Memory B cell (primary cell): Measurements from ENCODE around the gene TMEM156.

Experiments used
- ATAC-seq: fragments of 150-1000 bp; cut with Tn5 transposase; 2 replicates; pipeline ENCODE4 v1.10.0; 2021; ENCODE audit warnings: low read depth, mild to moderate bottlenecking, moderate library complexity
- DNase-seq, 2 donors: peaks; one replicate each; pipeline ENCODE4 v3.0.0; 2022; ENCODE audit warnings: low spot score in 2 of 2
- H3K27ac Mint-ChIP-seq: one replicate; pipeline ENCODE4 v1.8.0; 2022; ENCODE audit warnings: mild to moderate bottlenecking, moderate library complexity, mixed read lengths
- H3K27me3 Mint-ChIP-seq: one replicate; pipeline ENCODE4 v1.8.0; 2022; ENCODE audit warnings: mixed read lengths
- H3K36me3 Mint-ChIP-seq: one replicate; pipeline ENCODE4 v1.8.0; 2022; ENCODE audit warnings: mild to moderate bottlenecking, mixed read lengths
- H3K4me1 Mint-ChIP-seq: one replicate; pipeline ENCODE4 v1.8.0; 2022; ENCODE audit warnings: mixed read lengths
- H3K4me3 Mint-ChIP-seq: one replicate; pipeline ENCODE4 v1.8.0; 2022; ENCODE audit warnings: mild to moderate bottlenecking, moderate library complexity, mixed read lengths
- H3K9me3 Mint-ChIP-seq: one replicate; pipeline ENCODE4 v1.8.0; 2022; ENCODE audit warnings: mixed read lengths

The TMEM156 gene

GRCh38 chr4:39032218-39033085, at the start of gene TMEM156:
Gene TMEM156 (minus strand): TSS chr4:39032409. CDS start chr4:39032313, 96 bp downstream.
- H3K27ac Mint-ChIP-seq = peak within 1 kb of the TSS; percentile 63
- H3K4me3 Mint-ChIP-seq = peak within 1 kb of the TSS; percentile 90
- no peaks in the 10 kb centered on the region for H3K27me3 Mint-ChIP-seq
- ATAC-seq (peak; percentile 77), DNase-seq (peak in 1 of 2 donors; percentile 35)
- H3K4me1 Mint-ChIP-seq = peaks cover 8% of the 10 kb centered on the region
- no peaks in the 10 kb centered on the region for H3K9me3 Mint-ChIP-seq
- H3K36me3 Mint-ChIP-seq = peaks cover 2% of the 10 kb centered on the region

- Mint-ChIP-seq H3K27me3 (no peaks in the 10 kb centered on the region), H3K27ac (no peak overlapping the region), H3K4me3 (no peak overlapping the region), H3K4me1 (peaks cover 6% of the 10 kb centered on the region), H3K9me3 (no peaks in the 10 kb centered on the region), H3K36me3 (peaks cover 34% of the 10 kb centered on the region)
- no peak for DNase-seq
- no peak for ATAC-seq
Observed at GRCh38 chr4:39078829-39079228, 46.6 kb upstream of the TMEM156 start.

GRCh38 chr4:39068907-39069306, 36.7 kb upstream of the TMEM156 start:
- no peaks in the 10 kb centered on the region for H3K27me3 Mint-ChIP-seq
- ATAC-seq (no peak), DNase-seq (no peak)
- H3K4me1 Mint-ChIP-seq = peaks cover 21% of the 10 kb centered on the region
- H3K27ac Mint-ChIP-seq = no peak overlapping the region
- H3K4me3 Mint-ChIP-seq = no peak overlapping the region
- no peaks in the 10 kb centered on the region for H3K9me3 Mint-ChIP-seq
- H3K36me3 Mint-ChIP-seq = peaks cover 5% of the 10 kb centered on the region

GRCh38 chr4:39067451-39067850, 35.2 kb upstream of the TMEM156 start:
- DNase-seq (no peak), ATAC-seq (no peak)
- H3K4me3 Mint-ChIP-seq = no peak overlapping the region
- H3K4me1 Mint-ChIP-seq = peaks cover 26% of the 10 kb centered on the region
- H3K36me3 Mint-ChIP-seq = peaks cover 8% of the 10 kb centered on the region
- no peaks in the 10 kb centered on the region for H3K27me3 Mint-ChIP-seq
- no peak overlapping the region for H3K27ac Mint-ChIP-seq
- no peaks in the 10 kb centered on the region for H3K9me3 Mint-ChIP-seq

GRCh38 chr4:39067031-39067430, 34.8 kb upstream of the TMEM156 start:
- no peak overlapping the region for H3K27ac Mint-ChIP-seq
- ATAC-seq = no peak
- no peak overlapping the region for H3K4me3 Mint-ChIP-seq
- no peak for DNase-seq
- H3K27me3 Mint-ChIP-seq = no peaks in the 10 kb centered on the region
- peaks cover 9% of the 10 kb centered on the region for H3K36me3 Mint-ChIP-seq
- H3K9me3 Mint-ChIP-seq = no peaks in the 10 kb centered on the region
- H3K4me1 Mint-ChIP-seq = peaks cover 28% of the 10 kb centered on the region

- Mint-ChIP-seq H3K4me3 (no peak overlapping the region), H3K9me3 (no peaks in the 10 kb centered on the region), H3K36me3 (peaks cover 9% of the 10 kb centered on the region), H3K27ac (no peak overlapping the region), H3K27me3 (no peaks in the 10 kb centered on the region), H3K4me1 (peaks cover 31% of the 10 kb centered on the region)
- ATAC-seq (no peak), DNase-seq (no peak)
Observed at GRCh38 chr4:39066371-39066770, 34.2 kb upstream of the TMEM156 start.

- no peak for ATAC-seq
- Mint-ChIP-seq H3K27me3 (no peaks in the 10 kb centered on the region), H3K4me1 (peaks cover 30% of the 10 kb centered on the region), H3K9me3 (no peaks in the 10 kb centered on the region), H3K27ac (peak overlapping the region; percentile 4), H3K36me3 (peaks cover 4% of the 10 kb centered on the region), H3K4me3 (no peak overlapping the region)
- DNase-seq = no peak
Observed at GRCh38 chr4:39063430-39063829, 31.2 kb upstream of the TMEM156 start.

- H3K4me3 Mint-ChIP-seq = no peak overlapping the region
- H3K36me3 Mint-ChIP-seq = peaks cover 4% of the 10 kb centered on the region
Observed at GRCh38 chr4:39062770-39063097, 30.5 kb upstream of the TMEM156 start.

GRCh38 chr4:39062094-39062769, 30.0 kb upstream of the TMEM156 start, which contains the start of gene KLHL5:
Gene KLHL5 (plus strand): TSS chr4:39062232. CDS start chr4:39062653, 421 bp downstream.
- Mint-ChIP-seq H3K4me3 (peak within 1 kb of the TSS; percentile 7), H3K4me1 (peaks cover 26% of the 10 kb centered on the region), H3K27me3 (no peaks in the 10 kb centered on the region), H3K9me3 (no peaks in the 10 kb centered on the region), H3K27ac (peak within 1 kb of the TSS; percentile 28), H3K36me3 (peaks cover 4% of the 10 kb centered on the region)
- ATAC-seq (peak; percentile 38), DNase-seq (no peak)

More at GRCh38 chr4:39062770-39063097, 30.5 kb upstream of the TMEM156 start:
- ATAC-seq (no peak), DNase-seq (no peak)
- Mint-ChIP-seq H3K4me1 (peaks cover 27% of the 10 kb centered on the region), H3K27ac (peak overlapping the region; percentile 28), H3K27me3 (no peaks in the 10 kb centered on the region), H3K9me3 (no peaks in the 10 kb centered on the region)

- peaks cover 28% of the 10 kb centered on the region for H3K4me1 Mint-ChIP-seq
- no peaks in the 10 kb centered on the region for H3K27me3 Mint-ChIP-seq
- H3K4me3 Mint-ChIP-seq = no peak overlapping the region
- DNase-seq (no peak), ATAC-seq (no peak)
- peaks cover 8% of the 10 kb centered on the region for H3K36me3 Mint-ChIP-seq
- H3K9me3 Mint-ChIP-seq = no peaks in the 10 kb centered on the region
- peak overlapping the region; percentile 28 for H3K27ac Mint-ChIP-seq
Observed at GRCh38 chr4:39061457-39061856, 29.2 kb upstream of the TMEM156 start.

- Mint-ChIP-seq H3K27ac (no peak overlapping the region), H3K4me3 (no peak overlapping the region), H3K4me1 (peaks cover 29% of the 10 kb centered on the region), H3K36me3 (peaks cover 4% of the 10 kb centered on the region), H3K9me3 (no peaks in the 10 kb centered on the region), H3K27me3 (no peaks in the 10 kb centered on the region)
- DNase-seq = no peak
- no peak for ATAC-seq
Observed at GRCh38 chr4:39056023-39056422, 23.8 kb upstream of the TMEM156 start.

GRCh38 chr4:39054497-39054896, 22.3 kb upstream of the TMEM156 start:
- Mint-ChIP-seq H3K9me3 (no peaks in the 10 kb centered on the region), H3K27ac (peak overlapping the region; percentile 65), H3K27me3 (no peaks in the 10 kb centered on the region), H3K4me3 (no peak overlapping the region), H3K4me1 (peaks cover 26% of the 10 kb centered on the region), H3K36me3 (peaks cover 6% of the 10 kb centered on the region)
- DNase-seq = no peak
- ATAC-seq = no peak

- no peaks in the 10 kb centered on the region for H3K27me3 Mint-ChIP-seq
- DNase-seq (no peak), ATAC-seq (peak; percentile 94)
- H3K4me1 Mint-ChIP-seq = peaks cover 26% of the 10 kb centered on the region
- H3K4me3 Mint-ChIP-seq = peak overlapping the region; percentile 13
- peaks cover 6% of the 10 kb centered on the region for H3K36me3 Mint-ChIP-seq
- peak overlapping the region; percentile 65 for H3K27ac Mint-ChIP-seq
- no peaks in the 10 kb centered on the region for H3K9me3 Mint-ChIP-seq
Observed at GRCh38 chr4:39053983-39054382, 21.8 kb upstream of the TMEM156 start.

- no peak overlapping the region for H3K4me3 Mint-ChIP-seq
- H3K27ac Mint-ChIP-seq = no peak overlapping the region
- ATAC-seq (no peak), DNase-seq (no peak)
- peaks cover 3% of the 10 kb centered on the region for H3K36me3 Mint-ChIP-seq
- H3K27me3 Mint-ChIP-seq = no peaks in the 10 kb centered on the region
- H3K9me3 Mint-ChIP-seq = no peaks in the 10 kb centered on the region
- H3K4me1 Mint-ChIP-seq = peaks cover 41% of the 10 kb centered on the region
Observed at GRCh38 chr4:39051492-39051891, 19.3 kb upstream of the TMEM156 start.
